ENCODE results near the gene LTB4R2. TPM values are rescaled to one million over a fixed set of nuclear protein-coding genes. Genes with fewer than 3 reads are reported as not detected.

Gene LTB4R2
- total RNA-seq, 4 donors from 2014 or later = 4.4 to 81.5 (median 7.1) TPM

- peaks cover 28% of the 10 kb centered on the region for H3K27me3 ChIP-seq
- no peaks in the 10 kb centered on the region for H3K9me3 ChIP-seq
- in situ Hi-C loops (cut with MboI; ENCODE audit: low pct_ligation_motif_present in 1 of 4, low pct_unique_long_range_greater_than_20kb in 1 of 4, low sequenced_read_pairs in 3 of 4) (loop anchor here in 3 of 4 donors (5.0 to 25.0 kb wide), 3 partner anchors 101 to 106 kb away; partner anchors contain the start of genes CBLN3 (in 1 of the 3), KHNYN (in 1 of the 3) and SDR39U1 (in 1 of the 3)), intact Hi-C loops (cut with DNase I; ENCODE audit: low total_unique reads) (loop anchor here (2.0 kb wide), 1 partner anchor 105 kb away; no protein-coding TSS in a partner anchor)
- peaks cover 15 to 49% (median 32%) of the 10 kb centered on the region in 4 donors for H3K4me1 ChIP-seq
- 20 to 62% methylated on average over 1 to 26 of the region's 26 CpGs for WGBS, 2 donors (ENCODE audit: low coverage in 1 of 2)
- no peak overlapping the region for H3K4me3 ChIP-seq
- H3K27ac ChIP-seq = no peak overlapping the region
- H3K36me3 ChIP-seq = peaks cover 0 to under 1% (median 0%) of the 10 kb centered on the region in 4 donors
- TF ChIP-seq EP300 (IDR thresholded peaks at IDR 0.05; ENCODE audit: low read depth) (no peak), CTCF (IDR thresholded peaks at IDR 0.05) (no peak), POLR2AphosphoS5 (IDR thresholded peaks at IDR 0.05) (no peak), POLR2A (IDR thresholded peaks at IDR 0.05) (no peak)
- DNase-seq = no peak
Observed at GRCh38 chr14:24331731-24332267, 21.9 kb downstream of the LTB4R2 start.

GRCh38 chr14:24332268-24332993, 22.5 kb downstream of the LTB4R2 start:
- H3K4me3 ChIP-seq = peak overlapping the region in 3 of 4 donors; percentile 2 to 41 (median 21)
- TF ChIP-seq CTCF (IDR thresholded peaks at IDR 0.05) (peak; percentile 71 to 87 (median 80)), EP300 (IDR thresholded peaks at IDR 0.05; ENCODE audit: low read depth) (no peak), POLR2AphosphoS5 (IDR thresholded peaks at IDR 0.05) (no peak)
- in situ Hi-C loops (cut with MboI; ENCODE audit: low pct_ligation_motif_present in 1 of 4, low pct_unique_long_range_greater_than_20kb in 1 of 4, low sequenced_read_pairs in 3 of 4) (loop anchor here in 3 of 4 donors (5.0 to 25.0 kb wide), 3 partner anchors 100 to 105 kb away; partner anchors contain the start of genes CBLN3 (in 1 of the 3), KHNYN (in 1 of the 3) and SDR39U1 (in 1 of the 3)), intact Hi-C loops (cut with DNase I; ENCODE audit: low total_unique reads) (loop anchor here (2.0 kb wide), 1 partner anchor 104 kb away; no protein-coding TSS in a partner anchor)
- H3K36me3 ChIP-seq = peaks cover 0 to 4% (median 0%) of the 10 kb centered on the region in 4 donors
- peak; percentile 87 for DNase-seq
- H3K27ac ChIP-seq = peak overlapping the region in 3 of 4 donors; percentile 24 to 30 (median 26)
- WGBS, 2 donors (ENCODE audit: low coverage in 1 of 2) = 0 to 8% methylated on average over 4 to 38 of the region's 56 CpGs
- no peaks in the 10 kb centered on the region for H3K9me3 ChIP-seq
- H3K27me3 ChIP-seq = peaks cover 28% of the 10 kb centered on the region
- peaks cover 15 to 45% (median 32%) of the 10 kb centered on the region in 4 donors for H3K4me1 ChIP-seq

GRCh38 chr14:24334431-24335291, 24.7 kb downstream of the LTB4R2 start, which contains the start of gene ADCY4:
ADCY4 (minus strand) TSS chr14:24335071; CDS start chr14:24334652, 419 bp downstream.
- Histone ChIP-seq H3K36me3 (peaks cover 0 to 4% (median 0%) of the 10 kb centered on the region in 4 donors), H3K4me1 (peaks cover 15 to 47% (median 36%) of the 10 kb centered on the region in 4 donors), H3K27me3 (peaks cover 28% of the 10 kb centered on the region), H3K27ac (peak within 1 kb of the TSS; percentile 40 to 66 (median 56)), H3K4me3 (peak within 1 kb of the TSS in 3 of 4 donors; percentile 12 to 41 (median 20)), H3K9me3 (no peaks in the 10 kb centered on the region)
- intact Hi-C loops (cut with DNase I; ENCODE audit: low total_unique reads) = no loop called here
- 9% methylated on average over 47 of the region's 65 CpGs; no CpG with 5 or more reads in 1 of the 2 donors for WGBS, 2 donors (ENCODE audit: low coverage in 1 of 2)
- TF ChIP-seq POLR2AphosphoS5 (IDR thresholded peaks at IDR 0.05) (peak in 2 of 3 donors; percentile 20 to 50), POLR2A (IDR thresholded peaks at IDR 0.05) (no peak), CTCF (IDR thresholded peaks at IDR 0.05) (no peak)
- in situ Hi-C loops (cut with MboI; ENCODE audit: low pct_ligation_motif_present in 1 of 4, low pct_unique_long_range_greater_than_20kb in 1 of 4, low sequenced_read_pairs in 3 of 4) = loop anchor here (5.0 to 25.0 kb wide), 3 partner anchors 98 to 103 kb away; partner anchors contain the start of genes CBLN3 (in 1 of the 4), KHNYN (in 1 of the 4) and SDR39U1 (in 1 of the 4)
- DNase-seq = no peak
